CD4-positive, alpha-beta T cell treated with Interleukin-15 for 1 hour (primary cell): ENCODE results near the gene CD6.

ENCODE experiments used
- DNase-seq: peaks from one replicate; pipeline ENCODE4 v3.0.0-alpha.2; 2020

CD6 gene

DNA sequence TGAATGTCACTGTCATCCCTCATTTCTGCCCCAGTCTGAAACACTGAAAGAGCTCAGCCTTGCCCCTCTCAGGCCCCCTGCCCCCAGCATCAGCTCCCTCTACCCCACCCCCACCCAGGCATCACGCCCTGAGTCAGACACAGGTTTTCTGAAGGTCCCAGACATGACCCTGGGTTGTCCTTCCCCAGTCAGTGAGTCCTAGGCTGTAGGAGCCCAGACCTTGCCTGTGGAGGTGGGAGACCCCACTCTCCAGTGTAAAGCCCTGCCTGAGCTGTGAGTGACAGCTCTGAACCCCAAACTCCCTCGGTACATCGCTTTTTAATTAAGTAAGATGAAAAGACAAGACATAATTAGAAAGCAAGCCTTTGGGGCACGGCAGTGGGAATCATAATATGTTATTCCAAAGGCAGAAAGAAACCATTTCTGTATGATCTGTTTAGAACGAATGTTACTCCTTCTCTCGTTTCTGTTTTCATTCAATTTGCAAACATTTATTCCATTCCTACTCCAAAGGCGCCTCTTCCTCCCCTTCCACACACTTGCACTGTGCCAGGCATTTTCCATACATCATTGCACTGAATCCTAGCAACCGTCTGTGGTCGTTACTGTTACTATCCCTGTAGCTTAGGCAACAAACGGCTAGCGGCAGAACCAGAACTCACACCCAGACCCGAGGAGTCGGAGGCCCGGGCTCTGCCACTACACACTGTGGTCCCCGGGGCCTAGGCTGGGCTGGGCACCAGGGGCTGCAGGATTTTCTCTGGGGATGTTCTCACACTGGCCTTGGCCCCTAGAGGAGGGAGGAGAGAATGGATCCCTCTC, 63.4 kb downstream of the CD6 start:
- no peak for DNase-seq

DNA sequence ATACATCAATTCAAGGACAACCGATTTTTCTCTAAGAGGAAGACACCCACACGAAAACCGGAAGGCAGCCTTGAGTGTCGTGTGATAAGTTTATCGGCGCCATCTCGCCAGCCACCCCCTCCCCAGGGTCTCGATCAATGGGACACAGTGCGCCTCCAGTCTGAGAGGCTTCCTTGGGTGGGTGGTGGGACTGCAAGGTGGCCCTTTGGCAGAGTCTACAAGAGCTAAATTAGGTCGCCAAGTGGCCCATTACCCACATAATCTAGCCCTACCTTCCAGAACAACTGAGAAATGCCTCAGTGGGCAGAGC, 64.0 kb downstream of the CD6 start:
- no peak for DNase-seq

DNA sequence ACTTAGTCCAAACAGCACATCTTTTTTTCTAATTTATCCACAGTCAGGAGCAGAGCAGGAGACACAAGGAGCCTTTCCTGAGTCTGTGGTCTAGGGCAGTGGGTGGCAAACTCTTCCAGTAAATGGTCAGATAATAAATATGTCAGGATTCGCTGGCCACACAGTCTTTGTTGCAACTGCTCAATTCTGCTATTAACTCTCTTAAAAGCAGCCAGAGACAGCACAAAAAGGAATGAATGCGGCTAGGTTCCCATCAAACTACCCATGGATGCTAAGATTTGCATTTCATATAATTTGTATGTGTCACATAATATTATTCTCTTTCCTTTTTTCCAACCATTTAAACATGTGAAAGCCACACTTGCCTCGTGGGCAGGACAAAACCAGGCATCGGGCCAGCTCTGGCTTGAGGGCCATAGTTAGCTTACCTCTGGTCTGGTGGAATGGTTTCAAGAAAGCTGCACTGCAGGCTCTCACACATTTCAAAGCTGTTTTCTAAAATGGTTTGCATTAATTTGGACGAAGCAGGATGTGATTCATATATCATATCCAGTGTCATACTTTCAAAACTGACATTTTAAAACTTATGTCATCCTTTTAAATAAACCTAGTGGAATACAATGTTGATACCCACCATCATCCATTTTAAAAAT, 66.1 kb downstream of the CD6 start:
- no peak for DNase-seq

DNA sequence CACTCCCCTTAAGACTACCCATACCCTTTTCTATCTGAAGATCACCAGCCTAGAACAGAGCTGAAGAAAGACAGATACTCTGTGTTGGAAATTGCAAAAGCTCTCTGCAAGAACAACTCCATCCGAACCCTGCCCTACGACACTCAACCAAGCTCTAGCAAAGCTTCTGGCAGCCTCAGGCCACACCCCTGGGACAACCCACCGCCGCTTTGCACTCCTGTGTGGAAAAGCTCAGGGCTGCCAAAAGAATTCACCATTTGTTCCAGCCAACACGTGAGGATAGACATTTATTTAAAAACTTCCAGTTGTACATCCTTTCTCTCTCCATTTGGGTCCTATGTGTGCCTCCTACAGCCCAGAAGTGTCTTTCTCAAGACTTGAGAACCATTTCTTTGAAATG, 68.4 kb downstream of the CD6 start:
- DNase-seq, result no peak

DNA sequence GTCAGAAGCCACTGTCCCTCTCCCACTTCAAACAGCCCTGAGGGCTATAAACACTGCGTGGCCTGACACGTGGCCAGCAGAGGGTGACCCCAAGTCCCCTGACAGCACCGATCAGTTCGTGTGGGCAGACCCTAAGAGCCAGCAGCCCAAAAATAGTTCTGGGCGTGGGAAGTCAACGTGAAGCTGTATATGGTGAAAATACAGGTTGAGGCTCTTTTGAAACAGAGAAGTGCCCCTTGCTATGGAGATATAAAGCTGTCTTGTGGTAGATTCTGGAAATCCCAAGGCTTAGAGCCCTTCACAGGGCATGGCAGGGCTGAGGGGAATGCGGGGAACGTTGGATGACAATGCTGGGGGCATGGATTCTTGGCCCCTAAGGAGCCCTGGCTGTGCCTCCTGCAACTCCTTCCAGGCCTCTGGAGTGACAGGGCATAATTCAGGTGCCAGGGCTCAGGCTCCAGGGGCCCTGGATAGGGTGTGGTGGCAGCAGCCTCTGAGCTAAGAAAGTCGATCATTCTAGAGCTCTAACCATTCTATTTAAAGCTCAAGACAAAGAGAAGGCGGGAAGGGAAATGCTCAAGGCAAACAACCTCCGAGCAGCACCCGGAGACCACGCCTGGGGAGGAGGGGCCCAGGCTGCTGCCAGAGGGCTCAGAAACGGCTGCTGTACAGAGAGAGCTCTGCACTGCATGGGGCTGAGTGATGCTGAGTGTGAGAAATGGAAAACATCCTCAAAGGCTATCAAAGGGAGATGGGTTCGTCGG, 70.5 kb downstream of the CD6 start:
- DNase-seq, result peak; percentile 89

DNA sequence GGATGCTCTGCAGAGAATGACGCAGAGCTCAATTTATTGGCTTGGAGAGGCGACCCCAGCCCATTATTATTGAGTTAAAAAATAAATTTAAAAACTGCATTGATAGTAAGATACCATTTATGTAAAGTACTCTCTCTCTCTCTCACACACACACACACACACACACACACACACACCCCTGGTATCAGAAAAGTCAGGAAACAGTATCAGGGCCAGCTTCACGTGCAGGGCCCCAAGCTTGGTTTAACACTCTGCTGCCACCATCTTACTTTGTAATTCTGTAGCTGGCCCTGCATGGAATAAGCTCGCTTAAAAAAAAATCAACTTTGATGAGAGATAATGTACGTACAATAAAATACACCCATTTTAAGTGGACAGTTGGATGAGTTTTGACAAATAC, 71.1 kb downstream of the CD6 start:
- no peak for DNase-seq

DNA sequence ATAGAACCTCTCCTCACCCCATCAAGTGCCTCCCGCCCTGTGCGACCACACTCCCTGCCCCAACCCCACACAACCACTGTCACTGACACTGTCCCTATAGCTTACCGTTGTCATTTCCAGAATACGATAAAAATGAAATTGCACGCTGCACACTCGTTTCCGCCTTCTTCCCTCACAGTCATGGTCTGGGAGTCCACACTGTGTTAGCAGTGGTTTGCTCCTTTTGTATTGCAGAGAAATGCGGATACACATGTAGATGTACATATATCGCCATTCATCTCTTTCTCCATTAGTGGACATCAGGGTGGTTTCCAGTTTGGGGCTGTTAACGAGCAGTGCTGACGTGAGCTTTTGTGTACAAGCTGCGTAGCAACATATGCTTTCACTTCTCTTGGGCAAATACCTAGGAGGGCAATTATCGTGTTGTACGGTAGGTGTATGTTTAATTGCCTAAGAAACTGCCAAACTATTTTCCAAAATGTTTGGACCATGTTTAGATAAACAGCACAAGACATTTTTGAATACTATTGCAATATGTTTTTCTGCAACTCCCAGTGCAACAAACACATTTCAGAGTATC, 71.6 kb downstream of the CD6 start:
- peak; percentile 50 for DNase-seq

DNA sequence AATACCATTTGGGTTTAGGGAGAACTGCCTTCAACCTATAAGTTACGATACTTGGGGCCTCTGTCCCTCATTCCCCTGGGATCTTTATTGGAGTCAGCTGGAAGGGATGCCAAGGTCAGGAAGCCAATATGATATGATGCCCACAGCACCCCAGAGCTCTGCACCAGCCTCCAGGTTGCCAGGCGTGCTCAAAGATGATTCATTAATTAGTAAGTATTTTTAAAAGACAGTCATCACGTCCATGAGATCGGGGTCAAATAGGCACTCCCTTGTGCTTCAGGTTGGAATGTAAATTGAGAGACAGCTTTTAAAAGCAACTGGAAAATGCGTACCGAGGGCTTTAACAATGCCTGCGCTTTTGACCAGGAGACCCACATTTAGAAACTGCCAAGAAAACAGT, 73.8 kb downstream of the CD6 start:
- no peak for DNase-seq

DNA sequence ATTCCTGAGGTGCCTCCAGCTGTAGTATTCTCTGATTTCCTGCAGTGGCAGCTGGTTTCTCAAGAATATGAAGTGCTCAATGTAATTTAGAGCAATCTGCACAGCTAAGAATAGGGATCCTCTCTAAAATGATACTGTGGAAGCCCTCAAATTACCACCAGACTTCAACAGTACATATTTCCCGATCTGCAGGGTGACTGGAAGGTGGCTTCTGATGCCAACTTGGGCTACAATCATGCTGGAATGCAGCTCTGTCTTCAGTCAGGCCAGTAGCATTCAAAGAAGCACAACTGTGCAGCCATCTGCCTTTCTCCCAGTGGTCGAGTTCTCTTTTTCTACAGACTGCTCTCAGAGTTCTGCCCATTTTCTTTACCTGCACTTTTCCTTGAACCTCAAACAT, 75.4 kb downstream of the CD6 start:
- DNase-seq, result no peak

DNA sequence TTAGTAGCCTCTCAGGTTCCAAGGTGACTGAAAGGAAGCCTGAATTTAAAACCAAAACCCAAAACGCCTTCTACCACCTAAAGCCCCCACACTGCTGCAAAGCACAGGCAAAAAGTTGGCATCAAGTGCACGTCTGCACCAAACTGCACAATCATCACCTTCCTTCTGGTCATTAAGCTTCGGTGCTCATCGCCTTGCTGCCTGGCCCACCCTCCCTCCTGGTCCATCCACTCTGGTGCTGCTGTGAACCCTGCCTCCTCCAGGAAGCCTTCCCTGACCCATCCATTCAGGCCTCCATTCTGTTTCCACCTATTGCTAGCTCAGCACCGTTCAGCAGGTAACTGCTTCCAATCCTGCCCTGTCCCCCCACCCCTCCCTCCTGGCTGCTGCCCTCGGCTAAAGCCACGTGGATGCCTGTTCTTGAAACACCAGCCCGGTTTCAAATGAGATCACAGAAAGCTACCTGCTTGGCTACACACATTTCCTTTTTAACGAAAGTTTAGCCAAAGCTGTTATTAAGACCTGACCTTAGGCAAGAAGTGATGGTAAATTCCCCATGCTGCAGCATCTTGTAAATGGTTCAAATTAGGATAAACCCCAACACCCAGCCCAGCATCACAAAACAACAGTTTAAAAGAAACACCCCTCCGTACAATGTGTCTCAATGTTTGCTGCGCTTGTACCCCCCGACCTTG, 77.0 kb downstream of the CD6 start:
- DNase-seq, result no peak

DNA sequence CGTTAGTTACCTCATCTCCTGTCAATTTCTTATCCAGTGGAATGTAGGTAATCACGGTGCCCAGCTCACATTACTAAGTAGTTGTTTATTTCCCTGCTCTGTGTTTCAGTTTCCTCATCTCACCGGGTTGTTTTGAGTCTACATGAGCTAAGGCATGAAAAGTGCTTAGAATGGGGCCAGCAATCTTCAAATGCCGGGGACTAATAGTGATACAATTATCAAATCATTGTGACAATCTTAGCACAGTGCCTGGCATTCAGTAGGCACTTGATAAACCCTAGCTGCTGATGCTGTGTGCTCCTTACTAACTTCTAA, 77.5 kb downstream of the CD6 start:
- DNase-seq, result no peak

DNA sequence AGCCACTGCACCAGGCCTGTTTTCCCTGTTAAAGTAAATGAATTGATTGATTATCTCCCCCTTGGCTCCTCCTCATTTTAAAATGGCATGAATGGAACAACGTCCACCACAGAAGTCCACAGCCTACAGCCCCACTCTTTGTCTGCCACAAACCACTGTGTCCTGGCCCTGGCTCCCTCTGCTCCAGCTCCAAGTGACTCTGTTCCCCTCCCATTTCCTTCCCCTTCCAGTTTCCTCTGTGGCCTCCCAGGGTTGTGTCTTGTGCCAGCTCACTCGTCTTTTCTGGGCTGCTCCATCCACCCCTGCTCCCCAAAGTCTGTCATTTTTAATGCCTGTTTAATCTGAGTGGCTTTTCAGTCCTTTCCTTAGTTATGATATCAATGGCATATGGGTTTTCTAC, 78.4 kb downstream of the CD6 start:
- DNase-seq, result no peak

DNA sequence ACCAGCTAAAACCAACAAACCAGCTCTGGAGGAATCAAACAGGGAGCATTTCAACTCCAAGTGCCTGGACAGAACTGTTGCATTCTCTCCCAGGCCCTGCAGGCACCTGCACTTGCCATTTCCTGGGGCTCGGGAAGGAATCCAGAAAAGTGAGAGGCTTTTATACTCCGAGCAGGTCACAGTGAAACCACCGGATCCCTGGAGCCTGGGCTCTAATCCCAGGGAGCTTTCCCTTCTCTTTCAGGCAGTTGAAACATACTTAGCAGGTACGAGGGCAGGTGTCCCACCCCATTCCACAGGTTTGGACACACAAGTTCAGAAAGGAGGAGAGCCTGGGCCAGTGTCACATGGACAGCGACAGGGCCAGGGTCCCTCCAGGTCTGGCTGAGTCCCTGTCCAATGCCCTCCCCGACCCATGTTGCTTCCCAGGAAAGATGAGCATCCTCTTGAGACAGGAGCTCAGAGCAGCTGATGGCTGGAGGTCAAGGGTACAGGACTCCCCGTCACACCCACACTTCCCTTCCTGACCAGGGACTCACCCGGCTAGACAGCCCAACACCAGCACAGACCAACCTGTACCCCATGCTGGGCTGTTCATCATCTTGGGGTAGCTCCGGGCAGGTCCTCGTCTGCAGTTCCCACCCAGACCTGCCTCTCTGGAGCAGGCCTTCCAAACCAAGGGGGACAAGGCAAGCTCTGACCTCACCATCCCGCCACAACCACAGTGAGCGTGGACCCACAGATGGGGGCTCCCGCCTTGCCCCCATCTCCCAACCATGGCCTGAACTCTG, 80.9 kb downstream of the CD6 start:
- DNase-seq, result no peak

DNA sequence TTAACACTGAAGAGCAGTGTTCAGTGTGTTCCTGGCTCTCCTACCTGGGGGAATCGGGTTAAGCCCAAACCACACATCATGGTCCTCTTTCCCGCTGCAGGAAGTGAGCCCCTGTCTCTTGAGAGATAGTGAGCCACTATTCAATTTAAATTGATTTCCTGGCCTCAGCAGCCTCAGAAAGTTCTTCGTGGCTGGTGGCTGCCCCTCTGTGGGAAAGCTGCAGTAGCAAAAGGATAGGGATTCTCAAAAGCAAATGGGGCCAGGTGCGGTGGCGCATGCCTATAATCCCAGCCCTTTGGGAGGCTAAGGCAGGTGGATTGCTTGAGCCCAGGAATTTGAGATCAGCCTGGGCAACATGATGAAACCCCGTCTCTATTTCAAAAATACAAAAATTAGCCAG, 81.7 kb downstream of the CD6 start:
- no peak for DNase-seq

DNA sequence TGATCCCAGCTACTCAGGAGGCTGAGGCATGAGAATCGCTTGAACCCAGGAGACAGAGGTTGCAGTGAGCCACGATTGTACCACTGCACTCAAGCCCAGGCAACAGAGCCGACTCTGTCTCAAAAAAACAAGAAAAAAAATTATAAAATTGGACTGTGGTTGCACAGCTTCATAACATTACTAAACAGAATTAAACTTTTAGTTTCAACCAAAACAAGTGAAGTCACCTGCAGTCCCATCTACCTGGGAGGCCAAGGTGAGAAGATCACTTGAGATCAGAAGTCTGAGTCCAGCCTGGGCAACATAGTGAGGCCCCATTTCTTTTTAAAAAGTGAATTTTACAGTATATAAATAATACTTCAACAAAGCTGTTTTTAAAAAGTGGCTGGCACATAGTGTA, 83.0 kb downstream of the CD6 start:
- DNase-seq, result no peak

DNA sequence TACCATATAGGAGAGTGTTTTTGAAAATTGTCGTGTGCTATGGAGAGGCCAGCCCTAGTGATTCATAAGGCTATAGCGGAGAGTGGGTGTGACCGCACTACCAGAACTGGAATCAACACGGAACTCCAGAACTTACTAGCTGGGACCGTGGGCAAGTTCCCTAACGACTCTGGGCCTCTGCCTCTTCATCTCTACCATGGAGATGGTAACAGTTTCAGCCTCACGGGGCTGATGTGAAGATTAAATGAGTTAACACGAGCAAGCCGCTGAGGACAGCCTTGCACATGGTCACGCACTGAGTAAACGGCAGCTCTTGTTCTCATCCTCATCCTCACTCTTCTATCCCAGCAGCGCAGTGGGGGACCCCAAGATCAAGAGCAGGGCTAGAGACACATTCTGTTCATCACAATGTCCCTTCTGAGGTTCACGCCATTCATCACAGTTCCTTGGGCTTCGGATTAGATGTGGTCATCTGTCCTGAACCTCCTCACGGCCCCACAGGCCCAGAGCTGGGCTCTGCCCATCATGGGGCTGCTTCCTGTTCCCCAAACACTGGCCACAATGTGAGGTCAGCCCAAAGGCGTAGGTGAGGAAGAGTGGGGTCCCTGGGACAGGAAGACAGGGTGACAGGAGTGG, 83.6 kb downstream of the CD6 start:
- no peak for DNase-seq

DNA sequence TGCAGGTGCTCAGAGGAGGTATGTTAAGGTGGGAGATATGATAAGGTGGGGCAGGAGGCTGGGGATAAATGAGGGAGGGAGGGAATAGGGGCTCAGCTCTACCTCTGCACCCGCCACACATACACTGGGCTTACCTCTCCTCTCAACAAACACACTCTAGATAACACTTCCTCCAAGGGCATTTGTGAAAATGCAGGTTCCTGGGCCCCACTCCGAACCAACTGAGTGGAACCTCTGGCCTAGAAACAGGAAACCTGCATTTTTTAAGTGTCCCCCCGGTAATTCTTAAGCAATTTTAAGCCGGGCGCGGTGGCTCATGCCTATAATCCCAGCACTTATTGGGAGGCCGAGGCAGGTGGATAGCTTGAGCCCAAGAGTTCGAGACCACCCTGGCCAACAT, 84.3 kb downstream of the CD6 start:
- no peak for DNase-seq

DNA sequence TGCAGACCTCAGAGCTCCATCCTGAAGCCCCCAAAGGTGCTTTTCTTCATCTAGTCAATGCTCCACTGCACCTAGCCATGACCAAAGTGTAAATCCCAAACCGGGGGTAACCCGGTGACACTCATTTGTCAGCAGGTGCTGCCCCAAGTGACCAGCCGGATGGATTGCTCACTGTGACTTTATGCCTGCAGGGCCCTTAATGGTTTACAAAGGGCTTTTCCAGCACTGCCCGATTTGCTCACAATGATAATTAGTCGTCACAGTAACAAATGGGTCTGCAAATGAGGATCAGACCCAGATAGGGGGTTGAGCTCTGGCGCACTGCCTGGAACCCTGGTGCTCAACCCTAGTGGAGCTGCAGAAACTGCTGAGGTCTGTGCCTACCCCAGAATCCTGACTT, 85.1 kb downstream of the CD6 start:
- DNase-seq, result no peak

DNA sequence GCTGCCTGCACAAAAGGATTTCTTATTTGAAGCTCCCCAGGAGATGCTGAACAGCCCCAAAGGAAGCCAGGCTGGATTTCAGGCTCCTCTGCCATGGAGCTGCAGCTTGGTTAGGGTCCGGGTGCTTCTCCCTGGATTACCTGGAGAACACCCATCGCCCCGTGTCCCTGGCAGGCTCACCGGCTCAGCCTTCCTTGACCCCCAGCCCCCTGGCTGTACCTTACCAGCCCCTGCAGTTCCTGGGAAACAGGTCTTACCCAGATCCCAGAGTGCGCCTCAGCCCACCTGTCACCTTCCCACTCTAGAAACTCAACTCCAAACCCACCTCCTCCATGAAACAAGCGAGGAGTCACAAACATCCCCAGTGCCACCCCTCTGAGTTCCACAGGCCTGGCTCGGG, 85.5 kb downstream of the CD6 start:
- DNase-seq, result no peak

DNA sequence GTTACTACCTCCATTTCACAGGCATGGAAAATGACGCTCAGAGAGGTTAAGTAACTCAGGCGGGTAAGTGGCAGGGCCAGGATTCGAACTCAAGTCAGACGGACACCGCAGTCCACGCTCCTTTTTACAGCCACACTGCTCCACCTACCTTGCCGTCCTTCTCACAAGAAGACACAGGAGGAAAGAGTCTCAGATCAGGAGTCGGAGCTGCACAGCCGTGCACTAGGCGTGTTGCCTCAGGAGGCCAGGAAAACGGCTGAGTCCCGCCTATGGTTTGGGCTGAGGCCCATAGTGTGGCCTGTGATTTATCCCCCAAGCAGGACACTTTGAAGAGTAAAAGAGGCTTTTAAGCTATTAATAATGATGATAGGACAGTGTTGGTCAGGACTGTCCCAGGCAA, 86.1 kb downstream of the CD6 start:
- no peak for DNase-seq

DNA sequence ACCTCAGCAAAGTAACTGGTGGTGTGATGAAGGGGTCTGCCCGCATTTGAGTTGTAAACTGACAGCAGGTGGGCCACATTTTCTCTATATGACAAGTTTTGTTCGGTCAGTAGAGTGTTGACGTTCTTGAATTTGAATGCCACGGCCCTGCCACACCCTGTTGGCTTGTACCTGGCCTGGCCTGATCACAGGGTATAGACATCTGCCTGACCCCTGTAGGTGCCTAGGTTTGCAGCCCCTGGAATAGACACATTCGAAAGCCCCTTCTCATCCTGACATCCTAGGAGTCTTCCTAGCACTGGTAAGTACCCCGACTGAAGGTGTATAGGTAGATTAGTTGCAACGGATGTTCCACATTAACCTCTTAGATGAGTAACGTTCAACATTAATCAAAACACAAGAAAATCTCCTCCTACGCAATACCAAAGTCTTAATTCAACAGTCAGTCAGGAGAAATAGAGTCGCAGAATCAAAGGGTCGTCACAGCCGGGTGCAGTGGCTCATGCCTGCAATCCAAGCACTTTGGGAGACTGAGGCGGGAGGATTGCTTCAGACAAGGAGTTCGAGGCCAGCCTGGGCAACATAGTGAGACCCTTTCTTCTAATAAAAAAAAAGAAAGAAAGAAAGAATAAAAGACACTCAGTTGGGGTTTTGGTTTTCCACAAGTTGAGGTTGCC, 87.2 kb downstream of the CD6 start:
- DNase-seq, result no peak
